Breast epithelium (tissue), 4 donors: ENCODE data around the gene SUCO. TPM values are rescaled to one million over a fixed set of nuclear protein-coding genes. Genes with fewer than 3 reads are reported as not detected.

Source experiments
- DNase-seq, 2 donors: peaks; one replicate each; pipeline ENCODE4 v3.0.0-alpha.2; 2019; ENCODE audit warnings: low spot score in 2 of 2
- H3K27ac ChIP-seq, 2 donors: fragments of 200-600 bp; sonication (generic) in 1 of 2; one replicate each; pipeline ENCODE4 v1.5.1; 2016 to 2019; ENCODE audit warnings: mild to moderate bottlenecking in 1 of 2
- H3K27me3 ChIP-seq, 2 donors: fragments of 200-600 bp; sonication (generic) in 1 of 2; one replicate each; pipeline versions ENCODE4 v1.5.1 to v1.6.0; 2017 to 2019; ENCODE audit warnings: control low read depth in 1 of 2, mild to moderate bottlenecking in 1 of 2
- H3K36me3 ChIP-seq: fragments of 200-600 bp; one replicate; pipeline ENCODE4 v1.5.1; 2019
- H3K4me1 ChIP-seq, 2 donors: fragments of 200-600 bp; sonication (generic); one replicate each; pipeline ENCODE4 v1.5.1; 2016 to 2019; ENCODE audit warnings: control low read depth in 1 of 2
- H3K4me3 ChIP-seq, 3 donors: fragments of 200-600 bp; sonication (generic); 1 replicate in 2 of 3; 2 replicates in 1 of 3; pipeline ENCODE4 v1.5.1; 2016 to 2019; ENCODE audit warnings: mild to moderate bottlenecking in 3 of 3, moderate library complexity in 2 of 3
- H3K9me3 ChIP-seq, 2 donors: fragments of 200-600 bp; sonication (generic) in 1 of 2; one replicate each; pipeline ENCODE4 v1.5.1; 2016 to 2019; ENCODE audit warnings: control low read depth in 1 of 2
- POLR2A ChIP-seq: fragments of 450-650 bp; IDR thresholded peaks from one replicate; pipeline ENCODE4 v1.6.1; 2016; ENCODE audit warnings: antibody characterized with exemption, mild to moderate bottlenecking, moderate library complexity
- POLR2AphosphoS5 ChIP-seq, 3 donors: sonication (generic); formaldehyde crosslinking; IDR thresholded peaks; one replicate each; pipeline ENCODE4 v1.6.1; 2017; ENCODE audit warnings: antibody characterized with exemption in 3 of 3
- intact Hi-C: fragments of 100-400 bp; cut with DNase I; formaldehyde crosslinking; loops from one replicate; pipeline ENCODE4 v1.15.1; 2023; ENCODE audit warnings: low total_unique reads
- total RNA-seq, 3 donors: library from RNA; depleted of rRNA; stranded (reverse); fragments of >200 nt; gene quantifications; one replicate each; pipeline ENCODE4 v1.1.0, GENCODE V29; 2016
- TF ChIP-seq, protein P1 (sequence below), 3 donors: fragments of 450-650 bp; IDR thresholded peaks; one replicate each; pipeline ENCODE4 v1.5.1; 2016 to 2017; ENCODE audit warnings: antibody characterized with exemption in 3 of 3, mild to moderate bottlenecking in 3 of 3, moderate library complexity in 3 of 3

Gene SUCO
- total RNA-seq, 3 donors from 2014 or later, result 29.6 to 70.8 (median 43.9) TPM

DNA sequence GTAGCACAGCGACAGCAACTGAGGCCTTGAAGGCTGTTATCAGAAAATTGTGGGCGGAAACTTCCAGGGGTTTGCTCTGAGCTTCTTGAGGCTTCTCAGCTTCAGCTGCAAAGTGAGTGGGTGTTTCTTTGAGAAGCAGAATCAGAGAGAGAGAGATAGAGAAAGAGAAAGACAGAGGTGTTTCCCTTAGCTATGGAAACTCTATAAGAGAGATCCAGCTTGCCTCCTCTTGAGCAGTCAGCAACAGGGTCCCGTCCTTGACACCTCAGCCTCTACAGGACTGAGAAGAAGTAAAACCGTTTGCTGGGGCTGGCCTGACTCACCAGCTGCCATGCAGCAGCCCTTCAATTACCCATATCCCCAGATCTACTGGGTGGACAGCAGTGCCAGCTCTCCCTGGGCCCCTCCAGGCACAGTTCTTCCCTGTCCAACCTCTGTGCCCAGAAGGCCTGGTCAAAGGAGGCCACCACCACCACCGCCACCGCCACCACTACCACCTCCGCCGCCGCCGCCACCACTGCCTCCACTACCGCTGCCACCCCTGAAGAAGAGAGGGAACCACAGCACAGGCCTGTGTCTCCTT, 126.0 kb downstream of the SUCO start, which contains the start of gene FASLG:
Gene FASLG, plus strand, starts transcription at position 233 of the 583 bp plus-strand sequence. Its CDS starts 99 bp downstream, at position 332.
- H3K9me3 ChIP-seq, result no peaks in the 10 kb centered on the region
- DNase-seq, result no peak
- no peaks in the 10 kb centered on the region for H3K36me3 ChIP-seq
- intact Hi-C loops, result no loop called here
- no peak within 1 kb of the TSS for H3K4me3 ChIP-seq
- no peaks in the 10 kb centered on the region for H3K27me3 ChIP-seq
- TF ChIP-seq, protein P1, sequence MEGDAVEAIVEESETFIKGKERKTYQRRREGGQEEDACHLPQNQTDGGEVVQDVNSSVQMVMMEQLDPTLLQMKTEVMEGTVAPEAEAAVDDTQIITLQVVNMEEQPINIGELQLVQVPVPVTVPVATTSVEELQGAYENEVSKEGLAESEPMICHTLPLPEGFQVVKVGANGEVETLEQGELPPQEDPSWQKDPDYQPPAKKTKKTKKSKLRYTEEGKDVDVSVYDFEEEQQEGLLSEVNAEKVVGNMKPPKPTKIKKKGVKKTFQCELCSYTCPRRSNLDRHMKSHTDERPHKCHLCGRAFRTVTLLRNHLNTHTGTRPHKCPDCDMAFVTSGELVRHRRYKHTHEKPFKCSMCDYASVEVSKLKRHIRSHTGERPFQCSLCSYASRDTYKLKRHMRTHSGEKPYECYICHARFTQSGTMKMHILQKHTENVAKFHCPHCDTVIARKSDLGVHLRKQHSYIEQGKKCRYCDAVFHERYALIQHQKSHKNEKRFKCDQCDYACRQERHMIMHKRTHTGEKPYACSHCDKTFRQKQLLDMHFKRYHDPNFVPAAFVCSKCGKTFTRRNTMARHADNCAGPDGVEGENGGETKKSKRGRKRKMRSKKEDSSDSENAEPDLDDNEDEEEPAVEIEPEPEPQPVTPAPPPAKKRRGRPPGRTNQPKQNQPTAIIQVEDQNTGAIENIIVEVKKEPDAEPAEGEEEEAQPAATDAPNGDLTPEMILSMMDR (IDR thresholded peaks at IDR 0.05), result no peak
- no peak for TF ChIP-seq POLR2A
- TF ChIP-seq POLR2AphosphoS5 (IDR thresholded peaks at IDR 0.05), result no peak
- no peaks in the 10 kb centered on the region for H3K4me1 ChIP-seq
- no peak within 1 kb of the TSS for H3K27ac ChIP-seq

DNA sequence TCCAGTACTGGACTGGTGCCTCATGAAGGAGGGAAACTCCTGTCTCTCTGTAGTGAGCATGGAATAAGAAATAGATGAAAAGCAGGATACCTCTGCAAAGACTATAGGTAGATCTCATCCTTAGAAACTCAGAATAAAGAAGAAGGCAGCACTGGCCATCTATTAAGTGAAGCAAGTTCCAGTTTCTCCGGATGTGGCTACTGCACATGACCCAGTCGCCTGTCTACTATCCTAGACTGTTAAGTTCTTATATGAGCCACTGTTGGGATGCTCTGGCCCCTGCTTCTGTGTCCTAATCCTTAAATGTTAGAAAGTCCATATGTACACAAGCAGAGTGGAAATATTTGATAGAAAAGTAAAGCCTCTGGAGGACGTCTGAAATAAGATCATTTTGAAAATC, 128.2 kb downstream of the SUCO start:
- no peak for TF ChIP-seq POLR2A
- TF ChIP-seq POLR2AphosphoS5 (IDR thresholded peaks at IDR 0.05), result no peak
- TF ChIP-seq, protein P1 (IDR thresholded peaks at IDR 0.05), result no peak
- DNase-seq, result no peak
- Histone ChIP-seq H3K36me3 (no peaks in the 10 kb centered on the region), H3K9me3 (no peaks in the 10 kb centered on the region), H3K27ac (no peak overlapping the region), H3K27me3 (no peaks in the 10 kb centered on the region), H3K4me3 (no peak overlapping the region), H3K4me1 (no peaks in the 10 kb centered on the region)
- intact Hi-C loops, result no loop called here

Other genes starting within 250 kb of the SUCO start
- gene C1orf105, start 112.5 kb upstream of the SUCO start, total RNA-seq, result not detected
- gene PIGC, start 89.1 kb upstream of the SUCO start, total RNA-seq, result 10 to 100 TPM; 20.3 to 39.2 (median 29.3) TPM
- gene FASLG, start 126.0 kb downstream of the SUCO start, total RNA-seq, result under 1 TPM in 1 of 3 donors, not detected in 2; 0.44 TPM